Activated T-cell treated with anti-CD3 and anti-CD28 coated beads for 48 hours (primary cell): Measurements from ENCODE around the gene IFITM5.
"Not testable (repeated sequence)": the region's sequence is repeated elsewhere in the genome, so short reads cannot be mapped to it uniquely, and the experiment has no call there.

ENCODE experiments used
- DNase-seq: peaks from one replicate; pipeline ENCODE4 v3.0.0-alpha.2; 2020; ENCODE audit warnings: low read depth

IFITM5 gene

GRCh38 chr11:299081-299891 lies at the start of gene IFITM5:
Gene IFITM5, minus strand, starts transcription at chr11:299526. Its CDS starts 36 bp downstream, at chr11:299490.
- DNase-seq, result no peak

GRCh38 chr11:346529-346928 lies 47.2 kb upstream of the IFITM5 start:
- no peak for DNase-seq

GRCh38 chr11:344836-345578 lies 45.7 kb upstream of the IFITM5 start:
- DNase-seq, result no peak

GRCh38 chr11:342328-342727 lies 43.0 kb upstream of the IFITM5 start:
- DNase-seq, result no peak

GRCh38 chr11:340539-341512 lies 41.5 kb upstream of the IFITM5 start:
- no peak for DNase-seq

- no peak for DNase-seq
These were observed 40.6 kb upstream of the IFITM5 start for GRCh38 chr11:339963-340362.

GRCh38 chr11:337711-338110 lies 38.4 kb upstream of the IFITM5 start:
- DNase-seq, result no peak

GRCh38 chr11:336659-337198 lies 37.4 kb upstream of the IFITM5 start:
- DNase-seq, result no peak

- DNase-seq, result no peak
These were observed 36.7 kb upstream of the IFITM5 start for GRCh38 chr11:335779-336658.

- no peak for DNase-seq
These were observed 35.1 kb upstream of the IFITM5 start for GRCh38 chr11:334264-334994.

- DNase-seq, result not testable (repeated sequence)
These were observed 34.4 kb upstream of the IFITM5 start for GRCh38 chr11:333616-334263.

GRCh38 chr11:332651-333480 lies 33.5 kb upstream of the IFITM5 start:
- DNase-seq, result no peak

- DNase-seq, result no peak
These were observed 32.2 kb upstream of the IFITM5 start for GRCh38 chr11:331358-332060.

GRCh38 chr11:330694-331357 lies 31.5 kb upstream of the IFITM5 start:
- DNase-seq, result no peak

GRCh38 chr11:330307-330693 lies 31.0 kb upstream of the IFITM5 start:
- DNase-seq, result no peak

- DNase-seq, result no peak
These were observed 30.5 kb upstream of the IFITM5 start for GRCh38 chr11:329886-330253.

GRCh38 chr11:328516-329100 lies 29.3 kb upstream of the IFITM5 start:
- DNase-seq, result not testable (repeated sequence)
